AG04450 (cell line): ENCODE results near the gene PHF19. TPM values are rescaled to one million over a fixed set of nuclear protein-coding genes. Genes with fewer than 3 reads are reported as not detected.

ENCODE experiments used
- CTCF ChIA-PET: fragments of 300-600, 350-600 bp; formaldehyde crosslinking; extraction: SDS; loops from one replicate; lab custom pipeline; 2022; ENCODE audit warnings: antibody characterized with exemption, inconsistent platforms; lab: Charles Lee
- POLR2A ChIA-PET: fragments of 350-600 bp; formaldehyde crosslinking; extraction: SDS; loops from one replicate; lab custom pipeline; 2021; ENCODE audit warnings: antibody characterized with exemption, inconsistent platforms; lab: Yijun Ruan, JAX
- DNase-seq: peaks from one replicate; pipeline ENCODE4 v3.0.0-alpha.2; 2011; ENCODE audit warnings: low read depth, low spot score
- H3K27ac ChIP-seq: one replicate; pipeline ENCODE4 v1.5.1; 2012; ENCODE audit warnings: low read depth, low read length, control low read depth
- H3K27me3 ChIP-seq: one replicate; pipeline ENCODE4 v1.6.0; 2012; ENCODE audit warnings: low read length; ENCODE audit not compliant: control insufficient read depth, insufficient read depth
- H3K4me3 ChIP-seq: 2 replicates; pipeline ENCODE4 v1.5.1; 2011; ENCODE audit warnings: mild to moderate bottlenecking, low read depth, low read length, control low read depth
- H3K9me3 ChIP-seq: 2 replicates; pipeline ENCODE4 v1.5.1; 2012; ENCODE audit warnings: low read length; ENCODE audit not compliant: control insufficient read depth, insufficient read depth
- CTCF ChIP-seq: IDR thresholded peaks from 2 replicates; pipeline ENCODE4 v1.5.1; 2011; ENCODE audit warnings: low read depth, low read length, control low read depth, inconsistent platforms
- polyA plus RNA-seq: library from polyadenylated mRNA; depleted of rRNA; stranded (reverse); fragments of >200 nt; gene quantifications from 2 replicates; pipeline ENCODE4 v1.2.3, GENCODE V29; 2011

The PHF19 gene
- polyA plus RNA-seq, 1 experiment, result 20.4 TPM

- TF ChIP-seq CTCF, result no peak
- Histone ChIP-seq H3K27me3 (no peaks in the 10 kb centered on the region), H3K4me3 (no peak overlapping the region), H3K9me3 (no peaks in the 10 kb centered on the region), H3K27ac (no peak overlapping the region)
- ChIA-PET CTCF (interaction anchor here (0.6 kb wide), 1 partner anchor 33 kb away, joined by 3 read pairs; no protein-coding TSS in a partner anchor), POLR2A (no interaction called here)
- no peak for DNase-seq
These were observed 28.6 kb upstream of the PHF19 start for GRCh38 chr9:120905315-120906164.

- ChIA-PET CTCF (no interaction called here), POLR2A (no interaction called here)
- Histone ChIP-seq H3K9me3 (no peaks in the 10 kb centered on the region), H3K4me3 (no peak overlapping the region), H3K27me3 (no peaks in the 10 kb centered on the region), H3K27ac (no peak overlapping the region)
- no peak for TF ChIP-seq CTCF
- DNase-seq, result no peak
These were observed 28.0 kb upstream of the PHF19 start for GRCh38 chr9:120904978-120905301.

- no peaks in the 10 kb centered on the region for H3K27me3 ChIP-seq
- no peaks in the 10 kb centered on the region for H3K9me3 ChIP-seq
- no peak for TF ChIP-seq CTCF
- no peak for DNase-seq
- ChIA-PET POLR2A (no interaction called here), CTCF (no interaction called here)
- H3K27ac ChIP-seq, result no peak overlapping the region
- H3K4me3 ChIP-seq, result no peak overlapping the region
These were observed 27.3 kb upstream of the PHF19 start for GRCh38 chr9:120904061-120904977.

GRCh38 chr9:120902569-120903535 is 25.9 kb upstream of the PHF19 start:
- Histone ChIP-seq H3K27me3 (no peaks in the 10 kb centered on the region), H3K9me3 (no peaks in the 10 kb centered on the region), H3K4me3 (no peak overlapping the region), H3K27ac (no peak overlapping the region)
- no peak for DNase-seq
- CTCF ChIA-PET, result interaction anchor here (0.6 kb wide), 1 partner anchor 219 kb away, joined by 3 read pairs; no protein-coding TSS in a partner anchor
- POLR2A ChIA-PET, result no interaction called here
- TF ChIP-seq CTCF, result no peak
